ENCODE data around the gene CIART. TPM values are rescaled to one million over a fixed set of nuclear protein-coding genes. Genes with fewer than 3 reads are reported as not detected.

The CIART gene
- total and polyA plus RNA-seq, 2 donors (not counting 3 experiments of a cell fraction or from before 2014, with no cell fraction given) = 2.4 to 4.3 TPM

GRCh38 chr1:150267896-150268295, 14.5 kb upstream of the CIART start:
- H3K36me3 ChIP-seq (ENCODE audit: control insufficient read depth in 2 of 2, extremely low read depth in 1 of 2, insufficient read depth in 2 of 2, low read length in 2 of 2) = peaks cover 3 to 19% of the 10 kb centered on the region in 2 experiments
- H3K9me1 ChIP-seq (replicated peaks; ENCODE audit: control insufficient read depth, extremely low read depth, insufficient read depth, low read length) = no peaks in the 10 kb centered on the region
- peak overlapping the region; percentile 89 for H3K27ac ChIP-seq (ENCODE audit: insufficient read depth, low read depth, low read length)
- no peaks in the 10 kb centered on the region for H4K20me1 ChIP-seq (replicated peaks; ENCODE audit: control insufficient read depth, extremely low read depth, insufficient read depth, low read length)
- H3K9ac ChIP-seq (replicated peaks; ENCODE audit: extremely low read depth, insufficient read depth, low read length) = peak overlapping the region; percentile 80
- DNase-seq (ENCODE audit: low read depth, low spot score) (no peak), FAIRE-seq (peak; percentile 24)
- ChIA-PET CTCF (interaction anchor here (3.7 to 16.3 kb wide), 2 partner anchors 11 to 14 kb away, joined by 23 to 466 read pairs; partner anchors contain the start of genes CA14 and CIART), POLR2A (interaction anchor here (0.5 kb wide), 1 partner anchor 24 kb away, joined by 3 read pairs; no protein-coding TSS in a partner anchor)
- H3K9me3 ChIP-seq (replicated peaks; ENCODE audit: control insufficient read depth, insufficient read depth, low read length) = no peaks in the 10 kb centered on the region
- no peak overlapping the region for H2AFZ ChIP-seq (ENCODE audit: low read depth, low read length)
- H3K27me3 ChIP-seq (ENCODE audit: control insufficient read depth in 2 of 2, insufficient read depth in 2 of 2, low read length in 2 of 2) = no peaks in the 10 kb centered on the region
- H3K79me2 ChIP-seq (ENCODE audit: control insufficient read depth, insufficient read depth, low read length) = peaks cover 19% of the 10 kb centered on the region
- H3K4me2 ChIP-seq (ENCODE audit: insufficient read depth, low read length) = peak overlapping the region; percentile 84
- dilution Hi-C loops (cut with MboI; ENCODE audit: extremely low pct_ligation_motif_present, low sequenced_read_pairs) = no loop called here
- intact Hi-C loops (cut with micrococcal nuclease) = no loop called here
- TF ChIP-seq POLR2A (IDR thresholded peaks at IDR 0.05; ENCODE audit: low read depth, low read length) (no peak), MAX (IDR thresholded peaks at IDR 0.05; ENCODE audit: insufficient read depth, insufficient read length) (no peak), POLR2AphosphoS5 (IDR thresholded peaks at IDR 0.05; ENCODE audit: insufficient read depth, low read depth, low read length) (no peak), FOS (IDR thresholded peaks at IDR 0.05; ENCODE audit: borderline replicate concordance, insufficient read depth, low read length) (no peak)
- H3K4me1 ChIP-seq (ENCODE audit: control insufficient read depth, extremely low read depth, insufficient read depth, low read length) = peaks cover 30% of the 10 kb centered on the region
- peak overlapping the region; percentile 51 to 84 (median 77) for H3K4me3 ChIP-seq (replicated peaks in 1 of 3; ENCODE audit: insufficient read depth in 1 of 3, low read depth in 1 of 3, low read length in 3 of 3)
- no TSS peak for BruUV-seq (replicated peaks)

GRCh38 chr1:150268340-150268704, 14.0 kb upstream of the CIART start:
- peak overlapping the region; percentile 51 to 84 (median 77) for H3K4me3 ChIP-seq (replicated peaks in 1 of 3; ENCODE audit: insufficient read depth in 1 of 3, low read depth in 1 of 3, low read length in 3 of 3)
- no peaks in the 10 kb centered on the region for H4K20me1 ChIP-seq (replicated peaks; ENCODE audit: control insufficient read depth, extremely low read depth, insufficient read depth, low read length)
- peaks cover 35% of the 10 kb centered on the region for H3K4me1 ChIP-seq (ENCODE audit: control insufficient read depth, extremely low read depth, insufficient read depth, low read length)
- peak overlapping the region; percentile 80 for H3K9ac ChIP-seq (replicated peaks; ENCODE audit: extremely low read depth, insufficient read depth, low read length)
- H3K9me1 ChIP-seq (replicated peaks; ENCODE audit: control insufficient read depth, extremely low read depth, insufficient read depth, low read length) = no peaks in the 10 kb centered on the region
- peaks cover 3 to 19% of the 10 kb centered on the region in 2 experiments for H3K36me3 ChIP-seq (ENCODE audit: control insufficient read depth in 2 of 2, extremely low read depth in 1 of 2, insufficient read depth in 2 of 2, low read length in 2 of 2)
- intact Hi-C loops (cut with micrococcal nuclease) = no loop called here
- DNase-seq (ENCODE audit: low read depth, low spot score) (peak; percentile 43), FAIRE-seq (no peak)
- TF ChIP-seq POLR2A (IDR thresholded peaks at IDR 0.05; ENCODE audit: low read depth, low read length) (no peak), JUN (IDR thresholded peaks at IDR 0.05; ENCODE audit: borderline replicate concordance, insufficient read depth, insufficient read length, low read depth) (no peak), CTCF (IDR thresholded peaks at IDR 0.05; ENCODE audit: extremely low read depth in 1 of 2, insufficient read depth in 1 of 2, low read depth in 1 of 2, low read length in 2 of 2) (no peak), POLR2AphosphoS5 (IDR thresholded peaks at IDR 0.05; ENCODE audit: insufficient read depth, low read depth, low read length) (no peak), FOS (IDR thresholded peaks at IDR 0.05; ENCODE audit: borderline replicate concordance, insufficient read depth, low read length) (no peak), MYC (IDR thresholded peaks at IDR 0.05; ENCODE audit: low read depth, low read length) (no peak), MAX (IDR thresholded peaks at IDR 0.05; ENCODE audit: insufficient read depth, insufficient read length) (no peak), EZH2 (IDR thresholded peaks at IDR 0.05; ENCODE audit: borderline replicate concordance, low read depth, low read length, severe bottlenecking) (no peak), GATA2 (IDR thresholded peaks at IDR 0.05; ENCODE audit: insufficient read depth, insufficient read length, low read depth, low read length) (no peak)
- BruUV-seq (replicated peaks) = no TSS peak
- H3K27me3 ChIP-seq (ENCODE audit: control insufficient read depth in 2 of 2, insufficient read depth in 2 of 2, low read length in 2 of 2) = no peaks in the 10 kb centered on the region
- peak overlapping the region; percentile 89 for H3K27ac ChIP-seq (ENCODE audit: insufficient read depth, low read depth, low read length)
- H3K4me2 ChIP-seq (ENCODE audit: insufficient read depth, low read length) = peak overlapping the region; percentile 84
- H3K9me3 ChIP-seq (replicated peaks; ENCODE audit: control insufficient read depth, insufficient read depth, low read length) = no peaks in the 10 kb centered on the region
- ChIA-PET POLR2A (interaction anchor here (1.0 kb wide), 1 partner anchor 8 kb away, joined by 5 read pairs; no protein-coding TSS in a partner anchor), CTCF (interaction anchor here (3.7 to 16.3 kb wide), 2 partner anchors 11 to 14 kb away, joined by 23 to 466 read pairs; partner anchors contain the start of genes CA14 and CIART)
- dilution Hi-C loops (cut with MboI; ENCODE audit: extremely low pct_ligation_motif_present, low sequenced_read_pairs) = no loop called here
- peak overlapping the region; percentile 25 for H2AFZ ChIP-seq (ENCODE audit: low read depth, low read length)
- peaks cover 19% of the 10 kb centered on the region for H3K79me2 ChIP-seq (ENCODE audit: control insufficient read depth, insufficient read depth, low read length)
